Hindlimb muscle (tissue), 1 donor: ENCODE results near the gene PHF13. TPM values are rescaled to one million over a fixed set of nuclear protein-coding genes. Genes with fewer than 3 reads are reported as not detected.

Source experiments
- DNase-seq: peaks from one replicate; pipeline ENCODE4 v3.0.0-alpha.2; 2013
- polyA plus RNA-seq: library from polyadenylated mRNA; unstranded; fragments of 120-200 nt; gene quantifications from one replicate; pipeline ENCODE4 v1.2.1, GENCODE V29; 2013; ENCODE audit not compliant: insufficient read length

PHF13 gene
- polyA plus RNA-seq, 1 donor: 21.9 TPM

DNA sequence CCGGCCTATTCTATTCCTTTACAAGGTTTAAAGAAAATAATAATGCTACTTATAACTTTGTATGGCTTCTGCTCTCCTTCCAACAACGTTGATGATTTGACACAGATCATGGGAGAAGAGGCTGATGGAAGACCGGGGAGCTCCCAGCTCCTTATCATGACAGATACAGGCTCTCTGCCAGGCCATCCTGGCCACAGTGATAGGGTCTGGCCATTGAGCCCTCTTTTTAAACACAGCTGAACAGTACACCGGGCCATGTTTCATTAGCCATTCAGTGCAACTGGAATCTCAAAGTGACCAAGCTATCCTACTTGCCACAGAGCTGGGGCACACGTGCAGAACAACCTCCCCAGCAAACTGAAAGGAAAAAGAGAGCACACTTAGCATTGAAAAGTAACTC lies 53.2 kb downstream of the PHF13 start:
- no peak for DNase-seq

DNA sequence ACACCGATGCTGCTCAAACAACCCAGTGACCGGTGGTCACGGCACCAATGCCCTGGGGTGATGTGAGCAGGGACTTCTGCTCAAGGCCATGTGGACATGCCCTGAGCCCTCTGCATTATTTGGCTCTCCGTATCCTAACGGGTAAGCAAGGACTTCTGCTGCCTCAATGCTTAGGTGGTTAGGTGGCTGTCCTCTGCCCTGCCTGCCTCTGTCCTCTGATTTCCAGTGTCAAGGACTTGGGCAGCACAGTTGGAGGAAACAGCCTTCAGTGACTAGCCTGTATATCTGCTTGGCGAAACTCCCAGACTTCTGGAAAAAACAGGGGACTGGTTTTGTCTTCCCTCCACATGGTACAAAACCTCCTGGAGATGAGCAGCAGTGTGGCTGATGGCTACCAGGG lies 53.6 kb downstream of the PHF13 start:
- no peak for DNase-seq

DNA sequence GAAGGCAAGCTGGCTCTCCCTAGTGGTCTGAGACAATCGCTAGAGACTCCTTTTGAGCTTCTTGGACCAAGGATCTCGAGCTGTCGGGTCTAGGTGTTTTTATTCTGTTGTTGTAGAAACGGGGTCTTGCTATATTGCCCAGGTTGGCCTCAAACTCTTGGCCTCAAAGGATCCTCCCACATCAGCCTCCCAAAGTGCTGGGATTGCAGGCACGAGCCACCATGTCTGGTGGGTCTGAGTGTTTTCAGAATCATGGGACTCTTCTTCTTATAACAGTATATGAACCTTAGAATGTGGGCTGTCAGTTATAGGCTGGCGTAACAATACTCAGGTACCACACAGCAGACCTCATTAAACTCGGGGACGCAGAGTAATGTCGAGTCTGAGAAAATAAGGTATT lies 55.0 kb downstream of the PHF13 start:
- DNase-seq: no peak

DNA sequence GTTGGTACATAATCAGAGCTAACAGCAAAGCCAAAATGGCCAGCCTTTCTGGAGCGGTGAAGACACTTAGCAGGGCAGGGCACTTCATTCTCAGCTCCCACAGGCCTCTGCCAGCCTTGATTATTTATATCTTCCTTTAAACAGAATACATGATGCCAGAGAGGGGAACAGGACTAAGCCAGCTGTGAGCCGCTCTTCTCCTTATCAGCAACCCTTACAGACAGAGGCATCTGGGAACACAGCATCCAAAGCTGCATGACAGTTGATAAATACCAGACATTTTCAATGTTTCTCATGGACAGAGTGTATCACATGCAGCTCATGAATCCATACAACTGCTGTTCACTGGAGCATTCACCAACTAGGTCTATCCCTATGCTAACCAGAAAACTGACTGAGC lies 59.0 kb downstream of the PHF13 start:
- no peak for DNase-seq

Other genes starting within 250 kb of the PHF13 start
- 17.7 TPM for gene ACOT7, start 220.0 kb upstream of the PHF13 start, polyA plus RNA-seq
- gene HES2, start 193.8 kb upstream of the PHF13 start, polyA plus RNA-seq: 0.21 TPM
- gene ESPN, start 189.0 kb upstream of the PHF13 start, polyA plus RNA-seq: 1.5 TPM
- gene TNFRSF25, start 147.6 kb upstream of the PHF13 start, polyA plus RNA-seq: 14.7 TPM
- gene PLEKHG5, start 122.1 kb upstream of the PHF13 start, polyA plus RNA-seq: 14.4 TPM
- gene NOL9, start 59.2 kb upstream of the PHF13 start, polyA plus RNA-seq: 19.5 TPM
- 9.5 TPM for gene TAS1R1, start 58.4 kb upstream of the PHF13 start, polyA plus RNA-seq
- gene ZBTB48, start 33.7 kb upstream of the PHF13 start, polyA plus RNA-seq: 25.3 TPM
- gene KLHL21, start 10.9 kb upstream of the PHF13 start, polyA plus RNA-seq: 45.8 TPM
- 21.3 TPM for gene THAP3, start 11.1 kb downstream of the PHF13 start, polyA plus RNA-seq
- gene DNAJC11, start 88.1 kb downstream of the PHF13 start, polyA plus RNA-seq: 41.1 TPM
- gene CAMTA1, start 171.7 kb downstream of the PHF13 start, polyA plus RNA-seq: 39.5 TPM